Left ventricle myocardium inferior (tissue), 1 donor: ENCODE results near the gene SHMT2. TPM values are rescaled to one million over a fixed set of nuclear protein-coding genes. Genes with fewer than 3 reads are reported as not detected.

ENCODE experiments used
- DNase-seq: peaks from one replicate; pipeline ENCODE4 v3.0.0-alpha.2; 2020
- H3K27ac ChIP-seq: fragments of 200-600 bp; replicated peaks from 2 replicates; pipeline ENCODE4 v1.8.0; 2021
- H3K27me3 ChIP-seq: fragments of 200-600 bp; 2 replicates; pipeline ENCODE4 v1.8.0; 2021; ENCODE audit warnings: low read depth
- H3K36me3 ChIP-seq: fragments of 200-600 bp; 2 replicates; pipeline ENCODE4 v1.8.0; 2021
- H3K4me1 ChIP-seq: fragments of 200-600 bp; 2 replicates; pipeline ENCODE4 v1.8.0; 2021
- H3K4me3 ChIP-seq: fragments of 200-600 bp; 2 replicates; pipeline ENCODE4 v1.8.0; 2021; ENCODE audit warnings: mild to moderate bottlenecking, moderate library complexity
- H3K9me3 ChIP-seq: fragments of 200-600 bp; replicated peaks from 2 replicates; pipeline ENCODE4 v1.8.0; 2021
- intact Hi-C: fragments of 100-400 bp; cut with micrococcal nuclease; formaldehyde crosslinking; loops from one replicate; pipeline ENCODE4 v1.11.0; 2022
- total RNA-seq: library from RNA; stranded (reverse); fragmentation: NEBNext Ultra II Directional; extraction: Animal tissue kit (Norgen Biotek cat#: 25700); gene quantifications from one replicate; pipeline ENCODE4 v1.2.1, GENCODE V29; 2021
- TF ChIP-seq, protein P1 (sequence below): fragments of 200-600 bp; IDR thresholded peaks from 2 replicates; pipeline ENCODE4 v1.8.0; 2021; ENCODE audit warnings: antibody characterized with exemption, mild to moderate bottlenecking, borderline replicate concordance
- donor health status: DM: no; HTN: yes; CAD: no; lungs with severe emphysema.

The SHMT2 gene
- total RNA-seq, 1 donor from 2014 or later: 22.9 TPM

DNA sequence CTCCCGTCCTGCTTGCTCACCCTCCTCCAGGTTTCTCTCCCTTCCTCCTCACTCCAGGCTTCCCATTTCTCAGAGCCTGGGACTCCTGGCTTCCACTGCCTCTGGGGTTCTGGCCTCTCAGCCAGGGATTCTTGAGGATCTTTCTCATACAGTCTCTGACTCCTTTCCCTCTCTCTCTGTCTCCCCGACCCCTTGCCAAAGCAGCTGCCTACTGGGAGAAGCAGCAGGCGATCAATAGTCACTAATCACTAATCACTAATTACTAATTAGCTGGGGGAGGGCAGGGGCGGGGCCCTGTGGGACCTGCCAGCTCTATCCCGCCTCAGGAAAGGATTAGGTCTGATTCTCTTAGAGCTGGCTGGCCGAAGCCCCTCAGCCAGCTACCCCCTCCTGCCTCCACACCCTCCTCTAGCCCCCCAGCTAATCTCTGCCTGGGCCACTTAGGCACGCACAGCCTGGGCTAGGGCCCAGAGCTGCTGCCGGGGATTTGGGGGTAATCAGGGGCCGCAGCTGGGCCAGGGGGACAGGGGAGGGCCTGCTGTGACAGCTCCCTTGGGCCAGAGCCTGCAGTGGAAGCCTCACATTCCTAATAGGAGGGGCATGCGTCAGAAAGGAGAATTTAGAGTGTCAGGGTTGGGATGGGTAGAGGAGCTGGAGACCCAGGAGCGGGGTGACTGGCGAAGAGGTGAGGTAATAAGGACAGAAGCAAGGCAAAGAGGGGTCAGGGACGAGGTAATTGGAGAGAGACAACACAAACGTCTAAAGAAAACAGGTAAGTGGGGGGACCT, 10.1 kb upstream of the SHMT2 start:
- DNase-seq: no peak
- TF ChIP-seq, protein P1, sequence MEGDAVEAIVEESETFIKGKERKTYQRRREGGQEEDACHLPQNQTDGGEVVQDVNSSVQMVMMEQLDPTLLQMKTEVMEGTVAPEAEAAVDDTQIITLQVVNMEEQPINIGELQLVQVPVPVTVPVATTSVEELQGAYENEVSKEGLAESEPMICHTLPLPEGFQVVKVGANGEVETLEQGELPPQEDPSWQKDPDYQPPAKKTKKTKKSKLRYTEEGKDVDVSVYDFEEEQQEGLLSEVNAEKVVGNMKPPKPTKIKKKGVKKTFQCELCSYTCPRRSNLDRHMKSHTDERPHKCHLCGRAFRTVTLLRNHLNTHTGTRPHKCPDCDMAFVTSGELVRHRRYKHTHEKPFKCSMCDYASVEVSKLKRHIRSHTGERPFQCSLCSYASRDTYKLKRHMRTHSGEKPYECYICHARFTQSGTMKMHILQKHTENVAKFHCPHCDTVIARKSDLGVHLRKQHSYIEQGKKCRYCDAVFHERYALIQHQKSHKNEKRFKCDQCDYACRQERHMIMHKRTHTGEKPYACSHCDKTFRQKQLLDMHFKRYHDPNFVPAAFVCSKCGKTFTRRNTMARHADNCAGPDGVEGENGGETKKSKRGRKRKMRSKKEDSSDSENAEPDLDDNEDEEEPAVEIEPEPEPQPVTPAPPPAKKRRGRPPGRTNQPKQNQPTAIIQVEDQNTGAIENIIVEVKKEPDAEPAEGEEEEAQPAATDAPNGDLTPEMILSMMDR: no peak
- Histone ChIP-seq H3K4me1 (peaks cover 31% of the 10 kb centered on the region), H3K27me3 (peaks cover 99% of the 10 kb centered on the region), H3K4me3 (no peak overlapping the region), H3K9me3 (no peaks in the 10 kb centered on the region), H3K36me3 (no peaks in the 10 kb centered on the region), H3K27ac (no peak overlapping the region)
- intact Hi-C loops: no loop called here

DNA sequence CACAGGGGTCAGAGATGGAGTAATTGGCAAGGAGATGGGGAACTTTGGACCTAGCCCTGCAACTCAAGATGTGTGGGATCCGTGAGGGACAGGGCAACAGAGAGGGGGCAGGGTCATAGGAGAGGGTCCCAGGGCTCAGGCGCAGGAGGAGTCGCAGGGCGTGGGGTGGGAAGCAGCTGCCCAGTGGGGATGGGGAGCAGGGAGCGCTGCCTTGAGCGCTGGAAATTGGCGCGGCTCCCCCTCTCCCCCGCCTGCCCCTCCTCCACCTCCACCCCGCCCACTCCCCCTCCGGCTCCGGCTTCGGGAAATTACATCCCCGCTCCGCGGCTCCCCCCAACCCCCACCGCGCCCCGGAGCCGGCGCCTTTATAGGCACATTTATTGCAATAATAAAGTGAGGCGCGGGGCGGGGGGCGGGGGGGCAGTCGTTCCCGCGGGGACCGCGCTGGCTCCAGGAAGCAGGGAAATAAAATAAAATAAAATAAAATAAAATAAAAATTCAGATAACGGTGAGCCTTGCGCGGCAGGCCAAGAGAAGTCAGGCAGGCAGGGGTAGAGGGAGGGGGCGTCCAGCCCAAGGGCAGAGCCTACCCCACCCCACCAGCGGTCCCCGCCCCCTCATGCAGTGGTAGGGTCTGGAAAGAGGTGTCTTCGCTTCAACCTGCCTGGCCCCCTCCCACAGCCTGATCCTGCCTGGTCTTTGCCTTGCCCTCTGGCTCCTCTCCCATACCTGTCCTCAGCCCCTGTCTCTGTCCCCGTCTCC, 9.3 kb upstream of the SHMT2 start:
- DNase-seq: no peak
- peaks cover 99% of the 10 kb centered on the region for H3K27me3 ChIP-seq

DNA sequence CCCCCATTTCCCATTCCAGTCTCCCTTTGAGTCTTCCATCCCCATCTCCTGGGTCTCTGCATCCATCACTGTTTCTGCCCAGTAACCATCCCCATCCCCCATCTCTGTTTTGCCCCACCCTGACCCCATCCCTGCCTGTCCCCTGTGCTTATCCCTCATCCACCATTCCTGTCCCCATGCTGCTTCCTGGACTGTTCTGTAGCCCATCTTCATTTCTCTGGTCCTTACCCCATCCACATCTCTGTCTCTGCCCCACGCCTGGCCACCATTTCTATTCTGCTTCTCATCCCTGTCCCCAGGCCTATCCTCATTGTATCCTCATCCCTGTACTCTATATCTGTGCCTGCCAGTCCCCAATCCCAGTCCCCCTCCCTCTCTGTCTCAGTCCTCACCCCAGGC, 8.7 kb upstream of the SHMT2 start:
- H3K36me3 ChIP-seq: no peaks in the 10 kb centered on the region
- DNase-seq: no peak
- no peak overlapping the region for H3K4me3 ChIP-seq
- peaks cover 99% of the 10 kb centered on the region for H3K27me3 ChIP-seq
- TF ChIP-seq, protein P1: no peak
- H3K27ac ChIP-seq: no peak overlapping the region
- intact Hi-C loops: no loop called here
- peaks cover 27% of the 10 kb centered on the region for H3K4me1 ChIP-seq
- no peaks in the 10 kb centered on the region for H3K9me3 ChIP-seq

More for the DNA sequence above, 9.3 kb upstream of the SHMT2 start:
- Histone ChIP-seq H3K4me3 (no peak overlapping the region), H3K27ac (no peak overlapping the region), H3K36me3 (no peaks in the 10 kb centered on the region), H3K4me1 (peaks cover 27% of the 10 kb centered on the region), H3K9me3 (no peaks in the 10 kb centered on the region)
- TF ChIP-seq, protein P1: no peak
- intact Hi-C loops: no loop called here

- intact Hi-C loops: no loop called here
- H3K4me3 ChIP-seq: no peak overlapping the region
- H3K36me3 ChIP-seq: no peaks in the 10 kb centered on the region
- no peak overlapping the region for H3K27ac ChIP-seq
- no peak for DNase-seq
- H3K27me3 ChIP-seq: peaks cover 99% of the 10 kb centered on the region
- H3K9me3 ChIP-seq: no peaks in the 10 kb centered on the region
- peaks cover 22% of the 10 kb centered on the region for H3K4me1 ChIP-seq
- TF ChIP-seq, protein P1: no peak
Measured at GRCh38 chr12:57221169-57221917, 8.2 kb upstream of the SHMT2 start.
